ENCODE data around the gene DCTN1. TPM values are rescaled to one million over a fixed set of nuclear protein-coding genes. Genes with fewer than 3 reads are reported as not detected.

Gene DCTN1
- total RNA-seq, 1 donor from 2014 or later = 165 TPM

DNA sequence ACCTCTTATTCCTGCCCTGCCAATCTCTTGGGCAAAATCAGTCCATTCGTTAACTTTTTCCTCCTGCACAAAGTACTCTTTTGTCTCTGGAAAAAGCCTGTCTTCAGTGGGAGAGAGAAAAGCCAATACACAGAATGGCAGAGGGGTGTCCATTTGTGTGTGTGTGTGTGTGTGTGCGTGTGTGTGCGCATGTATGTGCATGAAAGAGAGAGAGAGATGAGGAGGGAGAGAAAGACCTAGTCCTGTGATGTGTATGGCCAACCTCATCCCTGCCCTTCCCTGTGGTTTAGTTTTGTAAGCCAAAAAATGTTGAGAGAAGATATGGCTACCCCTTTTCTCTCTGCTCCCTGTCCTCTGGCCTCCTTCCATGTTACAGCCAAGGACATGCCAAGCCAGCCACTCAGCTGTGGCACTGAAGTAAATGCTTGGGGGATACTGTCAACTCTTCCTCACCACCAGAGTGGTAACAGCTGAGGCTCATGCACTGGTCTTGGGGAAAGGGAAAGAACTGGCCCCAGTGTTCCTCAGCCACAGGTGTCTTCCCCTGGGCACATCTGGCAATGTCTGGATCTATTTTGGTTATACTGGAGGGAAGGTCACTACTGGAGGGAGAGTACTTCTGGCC is 47.4 kb downstream of the DCTN1 start:
- Mint-ChIP-seq H3K36me3 (no peaks in the 10 kb centered on the region), H3K27ac (no peak overlapping the region), H3K4me3 (no peak overlapping the region), H3K9me3 (no peaks in the 10 kb centered on the region), H3K27me3 (no peaks in the 10 kb centered on the region), H3K4me1 (ENCODE audit: unreplicated experiment) (no peaks in the 10 kb centered on the region)
- DNase-seq (ENCODE audit: extremely low spot score, unreplicated experiment) = no peak
- TF ChIP-seq, protein P1, sequence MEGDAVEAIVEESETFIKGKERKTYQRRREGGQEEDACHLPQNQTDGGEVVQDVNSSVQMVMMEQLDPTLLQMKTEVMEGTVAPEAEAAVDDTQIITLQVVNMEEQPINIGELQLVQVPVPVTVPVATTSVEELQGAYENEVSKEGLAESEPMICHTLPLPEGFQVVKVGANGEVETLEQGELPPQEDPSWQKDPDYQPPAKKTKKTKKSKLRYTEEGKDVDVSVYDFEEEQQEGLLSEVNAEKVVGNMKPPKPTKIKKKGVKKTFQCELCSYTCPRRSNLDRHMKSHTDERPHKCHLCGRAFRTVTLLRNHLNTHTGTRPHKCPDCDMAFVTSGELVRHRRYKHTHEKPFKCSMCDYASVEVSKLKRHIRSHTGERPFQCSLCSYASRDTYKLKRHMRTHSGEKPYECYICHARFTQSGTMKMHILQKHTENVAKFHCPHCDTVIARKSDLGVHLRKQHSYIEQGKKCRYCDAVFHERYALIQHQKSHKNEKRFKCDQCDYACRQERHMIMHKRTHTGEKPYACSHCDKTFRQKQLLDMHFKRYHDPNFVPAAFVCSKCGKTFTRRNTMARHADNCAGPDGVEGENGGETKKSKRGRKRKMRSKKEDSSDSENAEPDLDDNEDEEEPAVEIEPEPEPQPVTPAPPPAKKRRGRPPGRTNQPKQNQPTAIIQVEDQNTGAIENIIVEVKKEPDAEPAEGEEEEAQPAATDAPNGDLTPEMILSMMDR (conservative IDR thresholded peaks at IDR 0.05) = no peak

- H3K4me3 Mint-ChIP-seq = no peak overlapping the region
- DNase-seq (ENCODE audit: extremely low spot score, unreplicated experiment) = no peak
- TF ChIP-seq, protein P1 (conservative IDR thresholded peaks at IDR 0.05) = no peak
- H3K27ac Mint-ChIP-seq = no peak overlapping the region
- no peaks in the 10 kb centered on the region for H3K4me1 Mint-ChIP-seq (ENCODE audit: unreplicated experiment)
- H3K9me3 Mint-ChIP-seq = no peaks in the 10 kb centered on the region
- H3K36me3 Mint-ChIP-seq = no peaks in the 10 kb centered on the region
- no peaks in the 10 kb centered on the region for H3K27me3 Mint-ChIP-seq
Measured at GRCh38 chr2:74328573-74328972, 51.5 kb downstream of the DCTN1 start.

- Mint-ChIP-seq H3K4me1 (ENCODE audit: unreplicated experiment) (no peaks in the 10 kb centered on the region), H3K27ac (no peak overlapping the region), H3K4me3 (no peak overlapping the region), H3K27me3 (no peaks in the 10 kb centered on the region), H3K9me3 (no peaks in the 10 kb centered on the region), H3K36me3 (no peaks in the 10 kb centered on the region)
- DNase-seq (ENCODE audit: extremely low spot score, unreplicated experiment) = no peak
- TF ChIP-seq, protein P1 (conservative IDR thresholded peaks at IDR 0.05) = no peak
Measured at GRCh38 chr2:74328074-74328473, 52.0 kb downstream of the DCTN1 start.

DNA sequence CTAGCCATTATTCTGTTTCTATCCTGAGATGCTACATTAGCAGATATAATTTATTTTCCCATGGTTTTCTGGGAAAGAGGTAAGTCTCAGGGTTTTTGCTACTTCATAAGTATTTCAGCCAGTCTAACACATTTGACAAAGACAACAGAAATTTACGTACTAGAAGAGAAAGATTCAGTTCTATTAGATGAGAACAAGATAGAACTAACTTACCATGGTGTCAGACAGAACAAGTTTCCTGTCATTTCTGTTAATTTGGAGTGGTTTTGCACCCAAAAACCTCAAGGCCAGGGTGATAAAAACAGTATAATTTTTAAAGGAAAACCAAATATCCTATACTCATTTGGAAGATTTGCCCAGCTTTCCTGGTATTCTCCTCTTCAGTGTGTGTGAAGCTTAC is 52.5 kb downstream of the DCTN1 start:
- H3K36me3 Mint-ChIP-seq = no peaks in the 10 kb centered on the region
- no peaks in the 10 kb centered on the region for H3K27me3 Mint-ChIP-seq
- TF ChIP-seq, protein P1 (conservative IDR thresholded peaks at IDR 0.05) = no peak
- H3K9me3 Mint-ChIP-seq = no peaks in the 10 kb centered on the region
- no peak overlapping the region for H3K27ac Mint-ChIP-seq
- H3K4me1 Mint-ChIP-seq (ENCODE audit: unreplicated experiment) = no peaks in the 10 kb centered on the region
- DNase-seq (ENCODE audit: extremely low spot score, unreplicated experiment) = no peak
- no peak overlapping the region for H3K4me3 Mint-ChIP-seq

DNA sequence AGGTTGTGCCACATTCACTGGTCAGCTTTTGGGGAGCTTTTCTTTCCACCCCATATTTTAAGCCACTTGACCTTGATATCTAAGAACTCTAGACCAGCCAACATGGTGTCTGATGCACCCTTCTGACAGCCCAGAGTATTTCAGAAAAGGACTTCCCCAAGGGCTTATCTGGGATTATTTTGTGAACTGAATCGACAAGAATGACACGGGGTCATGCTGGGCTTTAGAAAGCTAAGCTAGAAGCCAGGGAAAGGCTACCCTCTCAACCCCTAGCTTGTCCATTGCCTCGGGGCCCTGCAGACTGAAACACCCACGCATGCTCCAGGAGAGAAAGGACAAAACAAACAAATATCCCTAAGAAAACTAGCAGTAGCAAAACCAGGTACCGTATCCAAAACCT is 52.9 kb downstream of the DCTN1 start:
- H3K27ac Mint-ChIP-seq = no peak overlapping the region
- no peaks in the 10 kb centered on the region for H3K9me3 Mint-ChIP-seq
- no peak for DNase-seq (ENCODE audit: extremely low spot score, unreplicated experiment)
- no peak overlapping the region for H3K4me3 Mint-ChIP-seq
- no peaks in the 10 kb centered on the region for H3K27me3 Mint-ChIP-seq
- no peaks in the 10 kb centered on the region for H3K36me3 Mint-ChIP-seq
- TF ChIP-seq, protein P1 (conservative IDR thresholded peaks at IDR 0.05) = no peak
- no peaks in the 10 kb centered on the region for H3K4me1 Mint-ChIP-seq (ENCODE audit: unreplicated experiment)

GRCh38 chr2:74325815-74326214 is 54.3 kb downstream of the DCTN1 start:
- Mint-ChIP-seq H3K4me3 (no peak overlapping the region), H3K27me3 (no peaks in the 10 kb centered on the region), H3K9me3 (no peaks in the 10 kb centered on the region), H3K36me3 (no peaks in the 10 kb centered on the region), H3K27ac (no peak overlapping the region), H3K4me1 (ENCODE audit: unreplicated experiment) (no peaks in the 10 kb centered on the region)
- DNase-seq (ENCODE audit: extremely low spot score, unreplicated experiment) = no peak
- TF ChIP-seq, protein P1 (conservative IDR thresholded peaks at IDR 0.05) = no peak
